Stomach (tissue), 9 donors: ENCODE results near the gene TNS3. TPM values are rescaled to one million over a fixed set of nuclear protein-coding genes. Genes with fewer than 3 reads are reported as not detected.

Experiments used
- DNase-seq, 2 donors: peaks; one replicate each; pipeline versions ENCODE4 v3.0.0 to v3.0.0-alpha.2; 2013 to 2019
- H3K27ac ChIP-seq, 5 donors: fragments of 200-600 bp in 4 of 5; sonication (generic) in 4 of 5; one replicate each; pipeline ENCODE4 v1.5.1; 2013 to 2019; ENCODE audit warnings: mild to moderate bottlenecking in 1 of 5, moderate library complexity in 1 of 5
- H3K27me3 ChIP-seq, 3 donors: fragments of 200-600 bp; sonication (generic); one replicate each; pipeline ENCODE4 v1.5.1; 2017 to 2019; ENCODE audit warnings: mixed run types in 1 of 3
- H3K36me3 ChIP-seq, 4 donors: fragments of 200-600 bp; sonication (generic); 1 replicate in 3 of 4; 2 replicates in 1 of 4; pipeline ENCODE4 v1.5.1; 2016 to 2019
- H3K4me1 ChIP-seq, 4 donors: fragments of 200-600 bp; sonication (generic); one replicate each; pipeline ENCODE4 v1.5.1; 2016 to 2019
- H3K4me3 ChIP-seq, 4 donors: fragments of 200-600 bp; sonication (generic) in 3 of 4; one replicate each; pipeline ENCODE4 v1.5.1; 2016 to 2019; ENCODE audit warnings: mild to moderate bottlenecking in 1 of 4
- H3K9me3 ChIP-seq, 4 donors: fragments of 200-600 bp; sonication (generic); one replicate each; pipeline ENCODE4 v1.5.1; 2016 to 2019
- CTCF ChIP-seq, 7 experiments: fragments of 450-650 bp in 4 of 7; fragments of 200-600 bp in 3 of 7; sonication (generic) in 3 of 7; IDR thresholded peaks; one replicate each; pipeline ENCODE4 v1.5.1; 2016 to 2019; ENCODE audit warnings: antibody characterized with exemption in 7 of 7, control low read depth in 2 of 7, mild to moderate bottlenecking in 1 of 7
- EP300 ChIP-seq: sonication (generic); formaldehyde crosslinking; IDR thresholded peaks from one replicate; pipeline ENCODE4 v1.6.1; 2017; ENCODE audit warnings: antibody characterized with exemption
- POLR2A ChIP-seq, 4 donors: fragments of 450-650 bp; IDR thresholded peaks; one replicate each; pipeline ENCODE4 v1.6.1; 2016; ENCODE audit warnings: antibody characterized with exemption in 4 of 4, control low read depth in 2 of 4, mild to moderate bottlenecking in 1 of 4, moderate library complexity in 1 of 4
- POLR2AphosphoS5 ChIP-seq, 3 donors: sonication (generic); formaldehyde crosslinking; IDR thresholded peaks; one replicate each; pipeline ENCODE4 v1.6.1; 2016; ENCODE audit warnings: antibody characterized with exemption in 3 of 3
- WGBS, 5 donors: extraction: QIAGEN DNeasy Blood & Tissue Kit in 3 of 5; methylation state at CpG; one replicate each; pipeline versions ENCODE4 v1.1.5 to v1.1.7; 2013 to 2018; 5-methylcytosine and 5-hydroxymethylcytosine counted together
- intact Hi-C: fragments of 100-400 bp; cut with DNase I; formaldehyde crosslinking; loops from one replicate; pipeline ENCODE4 v1.15.1; 2023; ENCODE audit warnings: low total_unique reads
- polyA plus RNA-seq, 3 donors: library from polyadenylated mRNA; stranded (reverse); fragments of 200-250 nt; gene quantifications; one replicate each; pipeline ENCODE4 v1.2.3, GENCODE V29; 2013
- total RNA-seq, 5 donors: library from RNA; depleted of rRNA; stranded (reverse); fragments of >200 nt; gene quantifications; one replicate each; pipeline versions ENCODE4 v1.1.0 to v1.2.3, GENCODE V29; 2014 to 2016
- donor health status: healthy with polysubstance abuse.
- donor health status: Bipolar disorder and iron deficiency.
- donor health status: healthy.

Gene TNS3
- total and polyA plus RNA-seq, 8 donors = 10.0 to 105 (median 41.0) TPM

GRCh38 chr7:47294556-47295222 is 287.2 kb downstream of the TNS3 start:
- Histone ChIP-seq H3K27me3 (no peaks in the 10 kb centered on the region), H3K36me3 (peaks cover 49 to 88% (median 71%) of the 10 kb centered on the region in 4 donors), H3K27ac (peak overlapping the region in 4 of 5 donors; percentile 24 to 68 (median 50)), H3K9me3 (no peaks in the 10 kb centered on the region), H3K4me3 (no peak overlapping the region), H3K4me1 (peaks cover 14 to 41% (median 32%) of the 10 kb centered on the region in 4 donors)
- whole genome bisulfite sequencing, 5 donors = 66 to 81% (median 80%) methylated on average over 4 of the region's 4 CpGs
- intact Hi-C loops = no loop called here
- no peak for DNase-seq
- no peak for TF ChIP-seq EP300
- no peak for TF ChIP-seq POLR2AphosphoS5 (IDR thresholded peaks at IDR 0.05)
- no peak for TF ChIP-seq POLR2A (IDR thresholded peaks at IDR 0.05)
- no peak for TF ChIP-seq CTCF (IDR thresholded peaks at IDR 0.05)

GRCh38 chr7:47293884-47294555 is 287.9 kb downstream of the TNS3 start:
- no peak overlapping the region for H3K4me3 ChIP-seq
- peak overlapping the region in 4 of 5 donors; percentile 24 to 68 (median 50) for H3K27ac ChIP-seq
- peaks cover 43 to 88% (median 71%) of the 10 kb centered on the region in 4 donors for H3K36me3 ChIP-seq
- H3K27me3 ChIP-seq = no peaks in the 10 kb centered on the region
- peak in 1 of 2 donors; percentile 43 for DNase-seq
- no peak for TF ChIP-seq POLR2A (IDR thresholded peaks at IDR 0.05)
- TF ChIP-seq POLR2AphosphoS5 (IDR thresholded peaks at IDR 0.05) = no peak
- TF ChIP-seq CTCF (IDR thresholded peaks at IDR 0.05) = no peak
- no peak for TF ChIP-seq EP300
- no peaks in the 10 kb centered on the region for H3K9me3 ChIP-seq
- intact Hi-C loops = no loop called here
- H3K4me1 ChIP-seq = peaks cover 14 to 41% (median 32%) of the 10 kb centered on the region in 4 donors
- WGBS, 5 donors = 52 to 71% (median 63%) methylated on average over 5 to 6 of the region's 6 CpGs

GRCh38 chr7:47292832-47293309 is 289.0 kb downstream of the TNS3 start:
- Histone ChIP-seq H3K27me3 (no peaks in the 10 kb centered on the region), H3K27ac (peak overlapping the region in 3 of 5 donors; percentile 61 to 68 (median 67)), H3K4me1 (peaks cover 14 to 41% (median 32%) of the 10 kb centered on the region in 4 donors), H3K9me3 (no peaks in the 10 kb centered on the region), H3K4me3 (no peak overlapping the region), H3K36me3 (peaks cover 33 to 88% (median 76%) of the 10 kb centered on the region in 4 donors)
- WGBS, 5 donors = 31 to 51% (median 43%) methylated on average over 4 of the region's 4 CpGs
- TF ChIP-seq POLR2AphosphoS5 (IDR thresholded peaks at IDR 0.05) (peak in 2 of 3 donors; percentile 76 to 79), POLR2A (IDR thresholded peaks at IDR 0.05) (no peak), EP300 (no peak)
- intact Hi-C loops = no loop called here
- peak; percentile 71 for DNase-seq

- intact Hi-C loops = no loop called here
- Histone ChIP-seq H3K27me3 (no peaks in the 10 kb centered on the region), H3K4me3 (no peak overlapping the region), H3K36me3 (peaks cover 34 to 91% (median 75%) of the 10 kb centered on the region in 4 donors), H3K4me1 (peaks cover 14 to 41% (median 32%) of the 10 kb centered on the region in 4 donors), H3K27ac (peak overlapping the region in 3 of 5 donors; percentile 12 to 61 (median 45)), H3K9me3 (no peaks in the 10 kb centered on the region)
- DNase-seq = no peak
- TF ChIP-seq POLR2AphosphoS5 (IDR thresholded peaks at IDR 0.05) (no peak), EP300 (no peak)
- WGBS, 5 donors = 48 to 64% (median 61%) methylated on average over 4 of the region's 4 CpGs
Measured at GRCh38 chr7:47291461-47292081, 290.3 kb downstream of the TNS3 start.

- intact Hi-C loops = no loop called here
- Histone ChIP-seq H3K9me3 (no peaks in the 10 kb centered on the region), H3K4me3 (no peak overlapping the region), H3K27ac (no peak overlapping the region), H3K36me3 (peaks cover 27 to 91% (median 75%) of the 10 kb centered on the region in 4 donors), H3K4me1 (peaks cover 14 to 40% (median 32%) of the 10 kb centered on the region in 4 donors), H3K27me3 (no peaks in the 10 kb centered on the region)
- DNase-seq = no peak
- TF ChIP-seq EP300 (no peak), POLR2A (IDR thresholded peaks at IDR 0.05) (no peak), POLR2AphosphoS5 (IDR thresholded peaks at IDR 0.05) (no peak), CTCF (IDR thresholded peaks at IDR 0.05) (no peak)
- WGBS, 5 donors = 86 to 96% (median 92%) methylated on average over 2 of the region's 2 CpGs
Measured at GRCh38 chr7:47290867-47291266, 291.0 kb downstream of the TNS3 start.
